Skeletal muscle tissue (tissue), 4 donors: ENCODE results near the gene EYA2. TPM values are rescaled to one million over a fixed set of nuclear protein-coding genes. Genes with fewer than 3 reads are reported as not detected.

Experiments
- H3K27ac ChIP-seq: one replicate; pipeline ENCODE4 v1.7.0; 2013; ENCODE audit warnings: mild to moderate bottlenecking, low read depth, low read length, inconsistent platforms
- H3K27me3 ChIP-seq, 3 donors: one replicate each; pipeline ENCODE4 v1.7.0; 2013; ENCODE audit warnings: low read length in 3 of 3; ENCODE audit not compliant: control insufficient read depth in 3 of 3, insufficient read depth in 3 of 3
- H3K36me3 ChIP-seq, 3 donors: one replicate each; pipeline ENCODE4 v1.7.0; 2013; ENCODE audit warnings: low read length in 3 of 3; ENCODE audit not compliant: control insufficient read depth in 3 of 3, insufficient read depth in 3 of 3
- H3K4me1 ChIP-seq, 3 donors: one replicate each; pipeline ENCODE4 v1.7.0; 2013; ENCODE audit warnings: low read length in 3 of 3, mild to moderate bottlenecking in 3 of 3; ENCODE audit not compliant: control insufficient read depth in 3 of 3, insufficient read depth in 3 of 3
- H3K4me3 ChIP-seq, 3 donors: one replicate each; pipeline ENCODE4 v1.7.0; 2013; ENCODE audit warnings: low read length in 3 of 3
- H3K9ac ChIP-seq, 3 donors: one replicate each; pipeline ENCODE4 v1.7.0; 2013; ENCODE audit warnings: low read length in 3 of 3, mild to moderate bottlenecking in 3 of 3, moderate library complexity in 2 of 3, low read depth in 1 of 3
- H3K9me3 ChIP-seq, 3 donors: one replicate each; pipeline ENCODE4 v1.7.0; 2013; ENCODE audit warnings: low read length in 3 of 3; ENCODE audit not compliant: control insufficient read depth in 3 of 3
- total RNA-seq: library from RNA; depleted of rRNA; stranded (reverse); fragments of >200 nt; gene quantifications from one replicate; pipeline ENCODE4 v1.2.3, GENCODE V29; 2014
- donor health status: Osteomylitis.

Gene EYA2
- total RNA-seq, 1 donor from 2014 or later: 1.0 TPM

GRCh38 chr20:47035026-47035590, 140.5 kb downstream of the EYA2 start:
- Histone ChIP-seq H3K27ac (no peak overlapping the region), H3K9ac (no peak overlapping the region), H3K9me3 (peaks cover 0 to 1% (median 0%) of the 10 kb centered on the region in 3 donors), H3K36me3 (no peaks in the 10 kb centered on the region), H3K4me1 (peaks cover 4 to 7% (median 4%) of the 10 kb centered on the region in 3 donors), H3K4me3 (no peak overlapping the region), H3K27me3 (no peaks in the 10 kb centered on the region)

- Histone ChIP-seq H3K36me3 (no peaks in the 10 kb centered on the region), H3K27me3 (no peaks in the 10 kb centered on the region), H3K9ac (no peak overlapping the region), H3K9me3 (peaks cover 0 to 1% (median 0%) of the 10 kb centered on the region in 3 donors), H3K4me3 (no peak overlapping the region), H3K27ac (no peak overlapping the region), H3K4me1 (peaks cover 0 to 7% (median 2%) of the 10 kb centered on the region in 3 donors)
These were observed 141.6 kb downstream of the EYA2 start for GRCh38 chr20:47036091-47036870.

- Histone ChIP-seq H3K27me3 (no peaks in the 10 kb centered on the region), H3K9ac (no peak overlapping the region), H3K36me3 (no peaks in the 10 kb centered on the region), H3K27ac (no peak overlapping the region), H3K4me1 (peaks cover 0 to 7% (median 0%) of the 10 kb centered on the region in 3 donors), H3K4me3 (no peak overlapping the region), H3K9me3 (no peaks in the 10 kb centered on the region)
These were observed 144.2 kb downstream of the EYA2 start for GRCh38 chr20:47038566-47039560.

- H3K9me3 ChIP-seq: peaks cover 0 to 3% (median 0%) of the 10 kb centered on the region in 3 donors
- no peaks in the 10 kb centered on the region for H3K36me3 ChIP-seq
- no peaks in the 10 kb centered on the region for H3K27me3 ChIP-seq
- H3K4me1 ChIP-seq: peaks cover 0 to 7% (median 0%) of the 10 kb centered on the region in 3 donors
- H3K9ac ChIP-seq: no peak overlapping the region
- no peak overlapping the region for H3K27ac ChIP-seq
- H3K4me3 ChIP-seq: no peak overlapping the region
These were observed 146.0 kb downstream of the EYA2 start for GRCh38 chr20:47040506-47041125.

GRCh38 chr20:47041396-47041899, 146.8 kb downstream of the EYA2 start:
- H3K27ac ChIP-seq: no peak overlapping the region
- no peaks in the 10 kb centered on the region for H3K36me3 ChIP-seq
- H3K9ac ChIP-seq: no peak overlapping the region
- peaks cover 0 to 3% (median 2%) of the 10 kb centered on the region in 3 donors for H3K9me3 ChIP-seq
- H3K4me1 ChIP-seq: peaks cover 0 to 5% (median 0%) of the 10 kb centered on the region in 3 donors
- no peaks in the 10 kb centered on the region for H3K27me3 ChIP-seq
- no peak overlapping the region for H3K4me3 ChIP-seq

- H3K9ac ChIP-seq: no peak overlapping the region
- H3K9me3 ChIP-seq: peaks cover 0 to 3% (median 2%) of the 10 kb centered on the region in 3 donors
- H3K4me1 ChIP-seq: peaks cover 0 to 2% (median 0%) of the 10 kb centered on the region in 3 donors
- no peak overlapping the region for H3K27ac ChIP-seq
- H3K36me3 ChIP-seq: no peaks in the 10 kb centered on the region
- H3K27me3 ChIP-seq: no peaks in the 10 kb centered on the region
- no peak overlapping the region for H3K4me3 ChIP-seq
These were observed 147.8 kb downstream of the EYA2 start for GRCh38 chr20:47042464-47042863.

- H3K27me3 ChIP-seq: no peaks in the 10 kb centered on the region
- peaks cover 0 to 2% (median 0%) of the 10 kb centered on the region in 3 donors for H3K4me1 ChIP-seq
- H3K9ac ChIP-seq: no peak overlapping the region
- H3K27ac ChIP-seq: no peak overlapping the region
- H3K36me3 ChIP-seq: no peaks in the 10 kb centered on the region
- peaks cover 0 to 3% (median 2%) of the 10 kb centered on the region in 3 donors for H3K9me3 ChIP-seq
- no peak overlapping the region for H3K4me3 ChIP-seq
These were observed 148.4 kb downstream of the EYA2 start for GRCh38 chr20:47043086-47043485.

- H3K27me3 ChIP-seq: peaks cover 0 to 5% (median 3%) of the 10 kb centered on the region in 3 donors
These were observed 150.3 kb downstream of the EYA2 start for GRCh38 chr20:47044938-47045337.

GRCh38 chr20:47048054-47048453, 153.4 kb downstream of the EYA2 start:
- Histone ChIP-seq H3K27me3 (peaks cover 0 to 8% (median 7%) of the 10 kb centered on the region in 3 donors), H3K4me1 (no peaks in the 10 kb centered on the region), H3K27ac (no peak overlapping the region), H3K4me3 (no peak overlapping the region), H3K9ac (no peak overlapping the region), H3K9me3 (peaks cover 0 to 3% (median 2%) of the 10 kb centered on the region in 3 donors), H3K36me3 (no peaks in the 10 kb centered on the region)

More at GRCh38 chr20:47044938-47045337, 150.3 kb downstream of the EYA2 start:
- H3K36me3 ChIP-seq: no peaks in the 10 kb centered on the region
- no peak overlapping the region for H3K4me3 ChIP-seq
- H3K4me1 ChIP-seq: no peaks in the 10 kb centered on the region
- no peak overlapping the region for H3K27ac ChIP-seq
- no peak overlapping the region for H3K9ac ChIP-seq
- peaks cover 0 to 3% (median 2%) of the 10 kb centered on the region in 3 donors for H3K9me3 ChIP-seq
